RWPE2 (cell line): Measurements from ENCODE around the gene AKR1C4.

Experiments used
- ATAC-seq: fragments of 200-7000 bp; cut with Tn5 transposase; 3 replicates; pipeline ENCODE4 v1.9.1; 2021; ENCODE audit warnings: low read depth
- DNase-seq: peaks from one replicate; pipeline ENCODE4 v3.0.0-alpha.2; 2020; ENCODE audit warnings: low spot score
- H3K27ac ChIP-seq: fragments of 450-650 bp; 2 replicates; pipeline ENCODE4 v1.5.1; 2017; ENCODE audit warnings: mild to moderate bottlenecking; ENCODE audit not compliant: poor library complexity, severe bottlenecking
- H3K27me3 ChIP-seq: fragments of 250-450 bp; sonication (Bioruptor Pico); 2 replicates; pipeline ENCODE4 v1.5.1; 2021; ENCODE audit warnings: mild to moderate bottlenecking, moderate library complexity; ENCODE audit not compliant: insufficient read depth, poor library complexity, severe bottlenecking
- H3K36me3 ChIP-seq: fragments of 250-450 bp; sonication (Bioruptor Pico); 2 replicates; pipeline ENCODE4 v1.5.1; 2020; ENCODE audit warnings: low read depth, mild to moderate bottlenecking, moderate library complexity
- H3K4me1 ChIP-seq: fragments of 250-450 bp; sonication (Bioruptor Pico); 2 replicates; pipeline ENCODE4 v1.5.1; 2021; ENCODE audit warnings: mild to moderate bottlenecking, moderate library complexity; ENCODE audit not compliant: insufficient read depth, poor library complexity, severe bottlenecking
- H3K4me3 ChIP-seq: fragments of 250-450 bp; sonication (Bioruptor Pico); 2 replicates; pipeline ENCODE4 v1.5.1; 2021; ENCODE audit warnings: mild to moderate bottlenecking, moderate library complexity; ENCODE audit not compliant: severe bottlenecking
- H3K9me3 ChIP-seq: fragments of 250-450 bp; sonication (Bioruptor Pico); 2 replicates; pipeline ENCODE4 v1.5.1; 2021; ENCODE audit warnings: mild to moderate bottlenecking, moderate library complexity; ENCODE audit not compliant: severe bottlenecking
- CTCF ChIP-seq: fragments of 450-650 bp; IDR thresholded peaks from one replicate; pipeline ENCODE4 v1.5.1; 2017; ENCODE audit warnings: mild to moderate bottlenecking, moderate library complexity; ENCODE audit not compliant: poor library complexity, severe bottlenecking

The AKR1C4 gene

GRCh38 chr10:5187867-5188266 lies 8.8 kb upstream of the AKR1C4 start:
- no peaks in the 10 kb centered on the region for H3K4me1 ChIP-seq
- no peaks in the 10 kb centered on the region for H3K9me3 ChIP-seq
- DNase-seq (no peak), ATAC-seq (no peak)
- H3K27me3 ChIP-seq: no peaks in the 10 kb centered on the region
- H3K4me3 ChIP-seq: no peak overlapping the region
- H3K36me3 ChIP-seq: no peaks in the 10 kb centered on the region
- no peak for TF ChIP-seq CTCF
- H3K27ac ChIP-seq: no peak overlapping the region

- DNase-seq: no peak
- no peaks in the 10 kb centered on the region for H3K4me1 ChIP-seq
- no peak for TF ChIP-seq CTCF
- no peak for ATAC-seq
- no peaks in the 10 kb centered on the region for H3K9me3 ChIP-seq
- H3K36me3 ChIP-seq: no peaks in the 10 kb centered on the region
- H3K4me3 ChIP-seq: no peak overlapping the region
- H3K27ac ChIP-seq: no peak overlapping the region
- H3K27me3 ChIP-seq: no peaks in the 10 kb centered on the region
Observed at GRCh38 chr10:5188358-5188757, 8.3 kb upstream of the AKR1C4 start.

- H3K36me3 ChIP-seq: no peaks in the 10 kb centered on the region
- H3K27ac ChIP-seq: no peak overlapping the region
- no peaks in the 10 kb centered on the region for H3K4me1 ChIP-seq
- DNase-seq: no peak
- ATAC-seq: no peak
- H3K27me3 ChIP-seq: no peaks in the 10 kb centered on the region
- TF ChIP-seq CTCF: no peak
- no peak overlapping the region for H3K4me3 ChIP-seq
- no peaks in the 10 kb centered on the region for H3K9me3 ChIP-seq
Observed at GRCh38 chr10:5194431-5194830, 2.2 kb upstream of the AKR1C4 start.

GRCh38 chr10:5195727-5196374 lies 786 bp upstream of the AKR1C4 start:
- Histone ChIP-seq H3K4me1 (no peaks in the 10 kb centered on the region), H3K27ac (no peak overlapping the region), H3K9me3 (no peaks in the 10 kb centered on the region), H3K36me3 (no peaks in the 10 kb centered on the region), H3K4me3 (no peak overlapping the region), H3K27me3 (no peaks in the 10 kb centered on the region)
- DNase-seq: no peak
- ATAC-seq: no peak
- TF ChIP-seq CTCF: no peak

- Histone ChIP-seq H3K27me3 (no peaks in the 10 kb centered on the region), H3K4me1 (no peaks in the 10 kb centered on the region), H3K27ac (no peak overlapping the region), H3K36me3 (no peaks in the 10 kb centered on the region), H3K9me3 (no peaks in the 10 kb centered on the region), H3K4me3 (no peak overlapping the region)
- DNase-seq (no peak), ATAC-seq (no peak)
- TF ChIP-seq CTCF: no peak
Observed at GRCh38 chr10:5198386-5198785, 1.7 kb downstream of the AKR1C4 start.
